ENCODE results near the gene TBC1D8.

Gene TBC1D8

DNA sequence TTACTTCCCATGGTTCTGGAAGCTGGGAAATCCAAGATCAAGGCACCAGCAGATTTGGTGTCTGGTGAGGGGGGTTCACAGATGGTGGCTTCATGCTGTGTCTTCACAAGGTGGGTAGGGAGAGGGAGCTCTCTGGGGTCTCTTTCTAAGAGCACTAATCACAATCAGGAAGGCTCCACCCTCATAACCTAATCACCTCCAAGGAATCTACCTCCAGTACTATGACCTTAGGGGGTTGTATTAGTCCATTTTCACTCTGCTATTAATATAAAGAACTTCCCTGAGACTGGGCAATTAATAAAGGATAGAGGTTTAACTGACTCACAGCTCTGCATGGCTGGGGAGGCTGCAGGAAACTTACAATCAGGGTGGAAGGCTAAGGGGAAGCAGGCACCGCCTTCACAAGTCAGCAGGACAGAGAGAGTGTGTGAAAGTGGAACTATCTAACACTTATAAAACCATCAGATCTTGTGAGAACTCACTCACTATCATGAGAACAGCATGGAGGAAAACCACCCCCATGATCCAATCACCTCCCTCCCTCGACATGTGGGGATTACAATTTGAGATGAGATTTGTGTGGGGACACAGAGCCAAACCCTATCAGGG is 17.6 kb downstream of the TBC1D8 start:
- no peak for DNase-seq

- no peak for DNase-seq
These were observed 19.0 kb downstream of the TBC1D8 start for GRCh38 chr2:101132202-101132601.

GRCh38 chr2:101130081-101130480 is 21.1 kb downstream of the TBC1D8 start:
- no peak for DNase-seq

GRCh38 chr2:101127319-101128056 is 23.7 kb downstream of the TBC1D8 start:
- DNase-seq: no peak

DNA sequence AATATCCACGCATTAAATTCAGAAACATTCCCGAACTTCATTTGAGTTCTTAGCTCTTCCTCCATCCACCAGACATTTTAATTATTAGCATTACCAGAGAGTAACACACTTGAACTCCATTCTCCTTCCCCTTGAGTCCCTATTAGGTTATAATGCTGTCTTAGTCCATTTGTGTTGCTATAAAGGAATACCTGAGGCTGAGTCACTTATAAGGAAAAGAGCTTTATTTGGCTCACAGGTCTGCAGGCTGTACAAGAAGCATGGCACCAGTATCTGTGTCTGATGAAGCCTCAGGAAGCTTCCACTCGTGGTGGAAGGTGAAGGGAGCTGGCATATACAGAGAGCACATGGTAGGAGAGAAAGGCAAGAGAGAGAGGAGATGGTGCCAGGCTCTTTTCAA is 25.4 kb downstream of the TBC1D8 start:
- no peak for DNase-seq

- DNase-seq: no peak
These were observed 25.8 kb downstream of the TBC1D8 start for GRCh38 chr2:101125374-101125773.

DNA sequence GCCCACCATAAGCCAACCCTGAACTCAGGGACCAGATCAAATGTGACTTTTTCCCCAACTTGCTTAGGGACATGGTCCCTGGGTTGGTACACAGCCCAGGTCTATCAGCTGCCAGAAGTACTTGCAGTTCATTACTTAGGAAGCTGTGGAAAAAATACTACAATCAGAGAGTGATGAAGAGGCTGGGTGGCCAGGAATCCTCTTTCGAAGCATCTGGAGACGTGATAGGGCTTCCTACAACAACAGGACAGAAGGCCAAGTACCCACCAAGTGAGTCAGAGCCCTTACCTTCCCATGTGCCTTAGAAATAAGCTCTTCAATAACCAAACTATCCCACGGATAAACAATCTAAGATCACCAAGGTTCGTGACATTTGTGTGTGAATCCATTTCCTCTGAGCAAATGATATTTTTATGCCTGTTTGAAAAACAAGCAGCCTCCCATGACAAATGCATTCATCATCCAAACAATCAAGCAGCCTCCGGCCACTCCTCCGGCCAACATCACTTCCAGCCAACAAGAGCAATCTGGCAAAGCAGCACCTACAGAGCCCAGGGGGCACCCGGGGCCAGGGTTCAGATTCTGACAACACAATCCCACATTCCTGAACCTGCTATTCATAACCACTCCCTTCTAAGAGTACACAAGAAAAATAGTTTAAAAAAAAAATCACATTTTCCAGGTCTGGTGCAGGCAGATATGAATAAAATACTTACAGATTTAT is 26.4 kb downstream of the TBC1D8 start:
- DNase-seq: no peak

GRCh38 chr2:101123795-101124471 is 27.2 kb downstream of the TBC1D8 start:
- DNase-seq: no peak

DNA sequence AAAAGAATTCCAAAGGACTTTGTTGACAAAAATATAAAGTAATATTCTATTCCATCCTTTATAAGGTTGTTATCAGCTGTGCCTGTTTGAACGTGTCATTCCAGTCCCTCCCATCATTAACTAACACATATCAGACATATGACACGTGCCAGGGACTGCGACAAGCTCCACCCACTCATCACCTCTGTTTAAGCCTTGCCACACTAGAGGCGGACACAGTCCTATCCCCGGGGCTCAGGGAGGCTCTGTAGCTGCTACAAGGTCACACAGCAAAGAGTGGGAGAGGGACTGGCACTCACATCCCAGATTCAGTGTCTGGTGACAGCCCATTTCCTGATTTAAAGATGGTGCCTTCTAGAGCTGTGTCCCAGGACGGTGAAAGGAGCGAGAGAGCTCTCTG is 30.0 kb downstream of the TBC1D8 start:
- DNase-seq: no peak

GRCh38 chr2:101120124-101120996 is 30.8 kb downstream of the TBC1D8 start:
- DNase-seq: no peak

GRCh38 chr2:101119431-101119830 is 31.8 kb downstream of the TBC1D8 start:
- no peak for DNase-seq

DNA sequence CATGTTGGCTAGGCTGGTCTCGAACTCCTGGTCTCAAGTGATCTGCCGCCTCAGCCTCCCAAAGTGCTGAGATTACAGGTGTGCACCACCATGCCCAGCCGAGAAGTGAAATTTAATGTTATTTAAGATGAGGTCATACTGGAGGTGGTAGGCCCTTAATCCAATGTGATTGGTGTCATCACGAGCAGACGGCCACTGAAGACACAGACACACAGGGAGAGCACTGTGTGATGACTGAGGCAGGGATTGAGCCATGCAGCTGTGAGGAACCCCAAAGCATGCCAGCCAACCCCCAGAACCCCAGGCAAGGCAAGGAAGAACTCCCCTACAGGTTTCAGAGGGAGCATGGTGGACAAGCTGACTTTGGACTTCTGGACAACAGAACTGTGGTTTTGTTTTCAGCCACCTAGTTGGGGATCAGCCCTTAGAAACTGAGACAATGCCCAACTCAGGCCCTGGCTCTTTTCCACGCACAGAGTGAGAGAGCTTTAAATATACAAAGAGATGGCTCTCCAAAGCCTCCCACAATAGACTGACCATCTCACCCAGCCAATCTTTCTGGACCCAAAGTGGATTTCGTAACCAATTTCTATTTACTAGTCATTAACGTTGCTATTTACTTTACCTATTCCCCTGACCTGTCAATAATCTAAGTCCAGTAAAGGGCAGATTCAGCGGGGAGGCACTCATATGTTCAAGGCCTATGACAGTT is 34.2 kb downstream of the TBC1D8 start:
- no peak for DNase-seq

GRCh38 chr2:101116348-101116747 is 34.8 kb downstream of the TBC1D8 start:
- DNase-seq: no peak

- no peak for DNase-seq
These were observed 35.5 kb downstream of the TBC1D8 start for GRCh38 chr2:101115664-101116063.

DNA sequence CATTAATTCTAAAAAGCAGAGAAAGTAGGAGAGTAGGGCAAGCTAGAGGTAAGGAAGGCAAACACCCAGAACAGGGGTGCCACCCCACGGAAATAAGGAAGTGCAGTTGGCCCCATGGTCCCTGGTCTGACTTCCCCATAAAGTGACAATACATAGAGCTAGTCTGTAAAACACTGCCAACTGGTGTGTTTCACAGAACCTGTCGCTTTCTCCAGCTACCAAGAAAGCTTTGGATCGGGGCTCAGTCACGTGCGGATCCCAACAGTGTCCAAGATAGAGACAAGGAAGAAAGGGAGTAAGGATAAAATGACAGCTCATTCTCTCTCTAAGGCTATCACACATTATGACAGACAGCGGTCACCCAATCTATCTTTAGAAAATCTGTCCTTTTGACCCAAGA is 36.4 kb downstream of the TBC1D8 start:
- no peak for DNase-seq

- no peak for DNase-seq
These were observed 36.9 kb downstream of the TBC1D8 start for GRCh38 chr2:101114268-101114783.

- no peak for DNase-seq
These were observed 37.5 kb downstream of the TBC1D8 start for GRCh38 chr2:101113441-101114267.

- DNase-seq: no peak
These were observed 38.4 kb downstream of the TBC1D8 start for GRCh38 chr2:101112772-101113157.

GRCh38 chr2:101111917-101112771 is 39.0 kb downstream of the TBC1D8 start:
- no peak for DNase-seq
